DOHH2 (cell line): ENCODE results near the gene C8A.

Experiments used
- H3F3A ChIP-seq: fragments of 200-600 bp; sonication (generic), shearing (Covaris generic); 2 replicates; pipeline ENCODE4 v1.6.0; 2016; ENCODE audit warnings: antibody characterized with exemption, mild to moderate bottlenecking; ENCODE audit not compliant: control insufficient read depth, insufficient read depth
- H3K27ac ChIP-seq: fragments of 200-600 bp; sonication (generic); 2 replicates; pipeline ENCODE4 v1.5.1; 2014; ENCODE audit warnings: low read depth, mild to moderate bottlenecking, low read length, moderate library complexity
- H3K27me3 ChIP-seq: fragments of 200-600 bp; sonication (generic); 2 replicates; pipeline ENCODE4 v1.6.1; 2014; ENCODE audit warnings: mild to moderate bottlenecking, low read length, mixed read lengths; ENCODE audit not compliant: control insufficient read depth
- H3K36me3 ChIP-seq: fragments of 200-600 bp; sonication (generic); 2 replicates; pipeline ENCODE4 v1.6.1; 2014; ENCODE audit warnings: mild to moderate bottlenecking, low read length, moderate library complexity, mixed read lengths; ENCODE audit not compliant: control insufficient read depth
- H3K4me1 ChIP-seq: fragments of 200-600 bp; sonication (generic); 2 replicates; pipeline ENCODE4 v1.6.1; 2014; ENCODE audit warnings: mild to moderate bottlenecking, low read length, mixed read lengths; ENCODE audit not compliant: control insufficient read depth
- H3K4me2 ChIP-seq: fragments of 200-600 bp; sonication (generic); 2 replicates; pipeline ENCODE4 v1.6.0; 2014; ENCODE audit warnings: mild to moderate bottlenecking, low read length, moderate library complexity
- H3K4me3 ChIP-seq: fragments of 200-600 bp; sonication (generic); 2 replicates; pipeline ENCODE4 v1.5.1; 2014; ENCODE audit warnings: mild to moderate bottlenecking, low read length, mixed read lengths
- H3K79me2 ChIP-seq: fragments of 200-600 bp; sonication (generic); 2 replicates; pipeline ENCODE4 v1.6.1; 2014; ENCODE audit warnings: mild to moderate bottlenecking, low read length, mixed read lengths; ENCODE audit not compliant: control insufficient read depth
- H3K9me2 ChIP-seq: fragments of 200-600 bp; sonication (generic); replicated peaks from 2 replicates; pipeline ENCODE4 v1.6.1; 2014; ENCODE audit warnings: mild to moderate bottlenecking, low read length, mixed read lengths; ENCODE audit not compliant: control insufficient read depth
- H3K9me3 ChIP-seq: fragments of 200-600 bp; sonication (generic); 2 replicates; pipeline ENCODE4 v1.6.1; 2014; ENCODE audit warnings: antibody characterized with exemption, low read length, mixed read lengths; ENCODE audit not compliant: control insufficient read depth, insufficient read depth
- H4K20me1 ChIP-seq: fragments of 200-600 bp; sonication (generic); 2 replicates; pipeline ENCODE4 v1.6.0; 2014; ENCODE audit warnings: low read depth, mild to moderate bottlenecking, antibody characterized with exemption, low read length, moderate library complexity; ENCODE audit not compliant: control insufficient read depth, insufficient read depth
- CTCF ChIP-seq: fragments of 200-600 bp; sonication (generic); IDR thresholded peaks from one replicate; pipeline ENCODE4 v1.5.1; 2014; ENCODE audit warnings: antibody characterized with exemption, mild to moderate bottlenecking, low read depth, low read length; ENCODE audit not compliant: poor library complexity, severe bottlenecking
- EZH2phosphoT487 ChIP-seq: fragments of 200-600 bp; sonication (generic); IDR thresholded peaks from 2 replicates; pipeline ENCODE4 v1.6.1; 2017; ENCODE audit warnings: borderline replicate concordance, mild to moderate bottlenecking, antibody characterized with exemption, low read length, moderate library complexity, mixed read lengths

C8A gene

GRCh38 chr1:56843544-56843943, 11.1 kb upstream of the C8A start:
- no peaks in the 10 kb centered on the region for H3K4me1 ChIP-seq
- no peaks in the 10 kb centered on the region for H3K9me2 ChIP-seq
- H4K20me1 ChIP-seq: no peaks in the 10 kb centered on the region
- H3K27ac ChIP-seq: no peak overlapping the region
- H3K4me2 ChIP-seq: no peak overlapping the region
- no peak for TF ChIP-seq EZH2phosphoT487
- TF ChIP-seq CTCF: no peak
- no peaks in the 10 kb centered on the region for H3K9me3 ChIP-seq
- H3F3A ChIP-seq: no peaks in the 10 kb centered on the region
- H3K36me3 ChIP-seq: no peaks in the 10 kb centered on the region
- H3K4me3 ChIP-seq: no peak overlapping the region
- H3K79me2 ChIP-seq: no peaks in the 10 kb centered on the region
- no peaks in the 10 kb centered on the region for H3K27me3 ChIP-seq

- H3K4me3 ChIP-seq: no peak overlapping the region
- H3F3A ChIP-seq: no peaks in the 10 kb centered on the region
- no peaks in the 10 kb centered on the region for H3K79me2 ChIP-seq
- H3K9me2 ChIP-seq: no peaks in the 10 kb centered on the region
- no peak overlapping the region for H3K27ac ChIP-seq
- H3K4me1 ChIP-seq: no peaks in the 10 kb centered on the region
- H4K20me1 ChIP-seq: no peaks in the 10 kb centered on the region
- H3K36me3 ChIP-seq: no peaks in the 10 kb centered on the region
- TF ChIP-seq CTCF (no peak), EZH2phosphoT487 (no peak)
- H3K9me3 ChIP-seq: no peaks in the 10 kb centered on the region
- H3K27me3 ChIP-seq: no peaks in the 10 kb centered on the region
- H3K4me2 ChIP-seq: no peak overlapping the region
Observed at GRCh38 chr1:56844545-56845136, 10.0 kb upstream of the C8A start.

GRCh38 chr1:56845343-56845742, 9.3 kb upstream of the C8A start:
- Histone ChIP-seq H3K4me3 (no peak overlapping the region), H3K79me2 (no peaks in the 10 kb centered on the region), H3F3A (no peaks in the 10 kb centered on the region), H3K36me3 (no peaks in the 10 kb centered on the region), H3K9me3 (no peaks in the 10 kb centered on the region), H3K27me3 (no peaks in the 10 kb centered on the region), H3K4me1 (no peaks in the 10 kb centered on the region), H3K9me2 (no peaks in the 10 kb centered on the region), H3K4me2 (no peak overlapping the region), H3K27ac (no peak overlapping the region), H4K20me1 (no peaks in the 10 kb centered on the region)
- no peak for TF ChIP-seq EZH2phosphoT487
- TF ChIP-seq CTCF: no peak
